SH-SY5Y (cell line): ENCODE measurements around the gene ACSM5.

Source experiments
- GATA2 ChIP-seq: IDR thresholded peaks from 2 replicates; pipeline ENCODE4 v1.6.1; 2011; ENCODE audit warnings: mild to moderate bottlenecking, low read depth, low read length
- GATA3 ChIP-seq: IDR thresholded peaks from 2 replicates; pipeline ENCODE4 v1.6.1; 2011; ENCODE audit warnings: low read depth, mild to moderate bottlenecking, low read length, moderate library complexity

The ACSM5 gene, protein sequence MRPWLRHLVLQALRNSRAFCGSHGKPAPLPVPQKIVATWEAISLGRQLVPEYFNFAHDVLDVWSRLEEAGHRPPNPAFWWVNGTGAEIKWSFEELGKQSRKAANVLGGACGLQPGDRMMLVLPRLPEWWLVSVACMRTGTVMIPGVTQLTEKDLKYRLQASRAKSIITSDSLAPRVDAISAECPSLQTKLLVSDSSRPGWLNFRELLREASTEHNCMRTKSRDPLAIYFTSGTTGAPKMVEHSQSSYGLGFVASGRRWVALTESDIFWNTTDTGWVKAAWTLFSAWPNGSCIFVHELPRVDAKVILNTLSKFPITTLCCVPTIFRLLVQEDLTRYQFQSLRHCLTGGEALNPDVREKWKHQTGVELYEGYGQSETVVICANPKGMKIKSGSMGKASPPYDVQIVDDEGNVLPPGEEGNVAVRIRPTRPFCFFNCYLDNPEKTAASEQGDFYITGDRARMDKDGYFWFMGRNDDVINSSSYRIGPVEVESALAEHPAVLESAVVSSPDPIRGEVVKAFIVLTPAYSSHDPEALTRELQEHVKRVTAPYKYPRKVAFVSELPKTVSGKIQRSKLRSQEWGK

DNA sequence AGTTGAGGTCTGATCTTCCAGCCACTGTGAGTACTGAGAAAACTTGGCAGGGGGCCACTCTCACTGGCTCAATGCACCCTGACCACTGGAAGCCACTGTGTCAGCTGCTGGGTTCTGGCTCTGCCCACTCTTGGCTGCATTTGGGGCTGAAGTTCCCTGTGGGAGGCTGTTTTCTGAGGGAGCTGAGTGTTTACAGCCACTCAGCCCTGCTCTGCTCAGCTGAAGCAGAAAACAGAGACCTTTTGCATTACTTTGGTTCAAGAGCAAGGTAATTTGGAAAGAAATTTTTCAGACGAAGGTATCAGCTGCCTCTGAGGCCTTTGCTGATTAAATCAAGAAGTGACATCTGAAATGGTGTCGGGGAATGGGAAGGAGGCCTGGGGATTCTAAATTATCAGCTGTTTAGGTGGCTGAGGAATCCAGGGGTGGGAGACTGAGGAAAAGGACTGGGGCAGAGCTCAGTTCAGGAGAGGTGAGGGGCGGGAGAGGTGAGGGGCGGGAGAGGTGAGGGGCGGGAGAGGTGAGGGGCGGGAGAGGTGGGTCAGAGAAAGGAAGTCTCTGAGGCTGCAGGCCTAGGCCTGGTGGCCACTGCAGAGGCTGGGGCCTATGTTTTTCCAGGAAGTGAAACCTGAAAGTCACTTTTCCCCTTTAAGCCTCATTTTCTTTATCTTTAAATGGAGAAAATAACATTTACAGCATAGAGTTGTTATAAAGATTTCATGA is at the start of gene ACSM5:
Gene ACSM5 (plus strand): TSS at position 137 of the 723 bp plus-strand sequence. CDS start 1,951 bp downstream, outside the sequence.
- TF ChIP-seq GATA3 (no peak), GATA2 (no peak)

DNA sequence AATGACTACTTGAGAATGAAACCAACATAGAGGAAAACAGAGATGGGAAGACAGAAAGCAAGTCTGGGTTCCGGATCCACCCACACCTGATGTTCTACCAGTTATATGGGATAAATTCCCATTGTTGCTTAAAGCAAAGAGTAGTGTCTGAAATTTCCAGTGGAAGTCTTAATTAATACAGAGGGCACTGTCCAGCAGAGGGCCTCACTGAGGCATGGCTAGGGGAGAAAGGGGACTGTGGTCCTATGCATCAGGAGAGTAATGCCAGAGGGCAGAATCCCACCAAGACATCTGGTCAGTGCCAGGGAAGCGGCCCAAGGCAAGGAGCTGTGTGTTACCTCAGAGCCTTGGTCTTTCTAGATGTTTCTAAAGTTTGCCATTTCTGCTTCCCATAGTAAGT is 49.3 kb upstream of the ACSM5 start:
- no peak for TF ChIP-seq GATA2
- TF ChIP-seq GATA3: no peak

DNA sequence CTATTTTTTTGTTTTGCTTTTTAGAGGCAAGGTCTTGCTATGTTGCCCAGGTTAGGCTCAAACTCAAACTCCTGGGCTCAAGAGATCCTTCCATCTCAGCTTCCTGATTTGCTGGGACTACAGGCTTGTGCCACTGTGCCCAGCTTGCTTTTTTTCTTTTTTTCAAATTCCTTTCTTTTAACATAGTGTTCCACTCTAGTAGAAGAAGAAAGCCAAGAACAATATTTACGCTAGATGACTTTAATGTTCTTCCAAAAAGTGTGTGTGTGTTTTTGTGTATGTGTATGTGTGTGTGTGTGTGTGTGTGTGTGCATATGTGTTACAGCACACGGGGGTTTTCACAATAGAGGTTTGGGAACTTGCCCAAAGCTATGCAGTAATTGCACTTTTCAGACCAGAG is 46.1 kb upstream of the ACSM5 start:
- TF ChIP-seq GATA3 (no peak), GATA2 (no peak)

DNA sequence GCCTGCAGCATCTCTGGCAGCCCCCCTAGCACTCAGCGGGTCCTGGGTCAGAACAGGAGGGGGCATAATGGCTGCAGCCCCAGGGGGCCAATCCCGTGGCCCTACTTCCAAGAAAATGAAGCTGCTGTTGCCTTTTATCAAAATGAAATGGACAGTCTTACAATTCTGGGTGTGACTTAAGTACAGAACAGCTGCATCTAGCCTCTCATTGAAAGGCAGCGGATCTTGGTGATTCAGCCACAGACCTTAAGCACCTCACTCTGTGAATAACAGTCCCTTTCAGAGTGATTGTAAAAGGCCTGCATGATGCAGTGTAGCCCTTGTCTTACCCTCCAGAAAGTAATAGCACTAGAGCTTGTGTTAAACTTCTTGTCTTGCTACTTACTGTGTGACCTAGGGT is 45.3 kb upstream of the ACSM5 start:
- no peak for TF ChIP-seq GATA2
- no peak for TF ChIP-seq GATA3

DNA sequence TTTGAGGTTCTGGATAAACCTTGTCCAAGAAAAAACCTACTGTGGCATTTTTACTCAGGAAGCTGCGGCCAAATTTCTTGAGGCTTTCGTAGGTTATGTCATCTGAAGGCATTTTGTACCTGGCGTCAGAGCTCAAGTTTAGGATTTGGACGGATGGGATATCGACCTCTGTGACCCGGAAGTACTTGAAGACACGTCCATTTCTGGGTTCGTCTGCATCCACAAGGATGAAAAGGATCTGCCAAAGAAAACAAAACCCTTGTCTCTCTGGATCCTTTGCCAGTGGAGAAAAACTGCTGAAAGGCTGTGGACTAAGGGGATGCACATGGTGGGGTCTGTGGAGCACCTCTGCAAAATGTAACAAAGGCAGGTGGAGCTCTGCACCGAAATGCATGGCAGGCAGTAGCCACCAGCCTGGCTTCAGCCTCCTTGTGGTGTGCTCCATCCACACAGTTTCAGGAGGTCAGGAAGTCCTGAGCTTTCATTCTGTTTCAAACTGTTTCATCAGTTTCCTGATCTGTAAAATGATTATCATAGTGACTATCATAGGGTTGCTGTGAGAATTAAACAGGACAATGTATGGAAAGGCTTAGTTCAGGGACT is 39.8 kb upstream of the ACSM5 start:
- TF ChIP-seq GATA2: no peak
- no peak for TF ChIP-seq GATA3

DNA sequence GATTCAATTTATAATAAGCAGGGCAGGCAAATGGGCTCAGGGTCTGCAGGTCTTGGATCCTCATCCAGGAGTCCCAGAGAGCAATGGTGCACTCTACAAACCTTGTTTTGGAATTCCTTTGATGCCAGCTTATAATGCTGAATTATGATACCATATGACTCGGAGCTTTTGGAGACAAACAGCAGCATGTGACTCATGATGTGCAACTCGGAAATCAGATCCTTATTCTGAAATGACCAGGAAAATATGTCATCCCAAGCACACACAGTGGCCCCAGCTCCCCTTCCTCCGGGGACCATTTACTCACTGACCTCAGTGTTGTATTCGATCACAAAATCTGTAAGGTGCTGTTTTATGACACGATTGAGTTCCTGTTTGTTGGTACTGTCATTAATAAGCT is 36.6 kb upstream of the ACSM5 start:
- TF ChIP-seq GATA2 (no peak), GATA3 (no peak)

DNA sequence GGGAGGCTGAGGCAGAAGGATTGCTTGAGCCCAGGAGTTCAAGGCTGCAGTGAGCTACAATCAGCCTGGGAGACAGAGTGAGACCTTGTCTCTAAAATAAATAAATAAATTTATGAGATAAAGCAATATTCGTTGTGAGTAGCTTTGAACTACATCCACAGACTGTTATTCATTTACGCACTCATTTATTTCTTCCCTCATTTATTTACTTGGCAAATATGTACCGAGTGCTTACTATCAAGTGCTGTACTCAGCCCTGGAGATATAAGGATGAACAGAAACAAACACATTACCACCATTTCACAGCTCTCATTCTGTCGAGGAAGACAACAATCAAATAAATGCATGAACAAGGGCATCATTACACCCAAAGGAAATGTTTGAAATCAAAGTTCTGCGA is 32.2 kb upstream of the ACSM5 start:
- no peak for TF ChIP-seq GATA2
- no peak for TF ChIP-seq GATA3

DNA sequence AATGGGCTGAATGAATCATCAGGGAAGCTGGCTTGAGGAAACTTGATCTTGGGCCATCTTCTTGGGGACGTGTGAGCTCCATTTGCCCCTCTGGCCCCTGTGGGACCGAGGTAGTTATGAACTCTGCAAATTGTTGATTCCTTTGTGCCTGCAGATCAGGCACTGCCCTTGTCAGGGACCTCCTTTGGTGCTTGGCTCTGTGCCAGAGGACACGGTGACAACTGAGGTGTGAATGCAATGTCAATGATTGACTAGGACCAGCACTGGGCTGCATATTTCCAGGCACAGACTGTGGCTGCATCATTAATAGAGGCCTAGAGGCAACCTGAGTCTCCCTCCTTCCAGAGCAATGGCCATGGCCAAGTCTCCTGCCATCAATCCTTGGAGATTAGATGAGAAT is 28.6 kb upstream of the ACSM5 start:
- TF ChIP-seq GATA2 (no peak), GATA3 (no peak)

DNA sequence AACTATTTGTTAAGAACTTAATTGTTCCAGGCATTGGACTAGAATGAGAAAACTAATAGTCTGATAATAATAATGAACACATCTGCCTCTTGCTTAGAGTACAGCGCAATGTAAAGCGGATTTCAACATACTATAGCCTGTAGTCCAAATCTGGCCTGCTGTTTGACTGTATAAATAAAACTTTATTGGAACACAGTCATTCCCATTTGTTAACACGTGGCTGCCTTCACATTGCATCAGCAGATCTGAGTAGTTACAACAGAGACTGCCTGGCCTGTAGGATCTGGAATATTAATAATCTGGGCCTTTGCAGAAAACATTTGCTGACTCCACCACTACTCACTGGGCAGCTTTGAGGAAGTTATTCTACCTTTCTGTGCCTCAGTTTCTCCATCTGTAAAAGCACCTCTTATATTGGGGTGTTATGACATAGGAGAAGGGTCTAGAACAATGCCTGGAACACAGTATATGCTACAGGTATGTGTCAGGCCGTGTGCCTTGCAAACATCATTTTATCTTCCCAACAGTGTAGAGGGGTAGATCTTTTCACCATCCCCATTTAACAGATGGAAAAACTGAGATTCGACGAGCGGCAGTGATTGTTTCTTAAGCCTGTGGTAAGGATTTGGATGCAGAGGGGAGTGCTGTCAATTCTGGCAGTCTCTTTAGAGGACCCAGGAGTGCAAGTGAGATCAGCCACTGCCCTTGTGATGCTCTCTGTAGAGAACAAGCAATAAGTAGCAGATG is 27.0 kb upstream of the ACSM5 start:
- no peak for TF ChIP-seq GATA3

DNA sequence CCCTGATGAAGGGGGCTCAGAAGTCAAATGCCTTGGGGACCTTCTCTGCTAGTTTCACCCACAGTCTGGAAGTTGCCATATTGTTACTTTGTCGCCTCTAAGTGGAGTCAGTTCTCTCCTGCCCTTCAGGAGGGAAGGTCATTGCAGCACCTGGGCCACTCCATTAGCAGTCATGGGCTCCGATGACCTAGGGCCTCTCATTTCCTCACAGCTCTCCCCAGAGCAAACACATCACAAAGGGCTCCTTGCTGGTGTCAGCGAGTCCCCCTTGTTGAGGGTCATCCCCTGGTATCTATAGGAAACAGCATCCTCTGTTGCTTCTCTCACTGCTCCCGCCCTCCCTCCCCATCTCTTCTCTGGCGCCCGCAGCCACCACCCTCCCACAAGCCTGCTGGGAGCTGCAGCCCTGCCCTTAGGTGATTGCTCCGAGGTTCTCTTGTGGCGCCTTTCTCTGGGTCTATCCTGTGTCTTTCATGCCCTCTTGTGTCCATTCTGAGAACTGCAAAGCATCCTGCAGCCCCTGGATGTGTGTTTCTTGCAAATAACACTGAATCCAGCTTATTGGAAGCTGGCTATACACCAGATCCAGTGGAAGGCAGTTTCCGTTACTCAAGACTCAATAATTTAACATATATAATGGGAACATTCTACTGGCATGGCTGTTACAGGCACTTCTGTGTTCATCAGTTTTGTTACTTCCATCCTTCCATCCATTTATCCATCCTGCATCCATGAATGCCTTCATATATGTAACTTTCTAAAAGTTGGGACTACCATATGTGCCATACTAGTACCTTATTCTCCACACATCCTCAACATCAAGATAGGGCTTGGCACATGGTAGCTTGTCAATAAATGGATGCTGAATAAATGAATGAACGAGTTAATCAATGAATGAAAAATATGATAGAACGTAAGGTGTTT is 26.0 kb upstream of the ACSM5 start:
- TF ChIP-seq GATA3 (no peak), GATA2 (no peak)

DNA sequence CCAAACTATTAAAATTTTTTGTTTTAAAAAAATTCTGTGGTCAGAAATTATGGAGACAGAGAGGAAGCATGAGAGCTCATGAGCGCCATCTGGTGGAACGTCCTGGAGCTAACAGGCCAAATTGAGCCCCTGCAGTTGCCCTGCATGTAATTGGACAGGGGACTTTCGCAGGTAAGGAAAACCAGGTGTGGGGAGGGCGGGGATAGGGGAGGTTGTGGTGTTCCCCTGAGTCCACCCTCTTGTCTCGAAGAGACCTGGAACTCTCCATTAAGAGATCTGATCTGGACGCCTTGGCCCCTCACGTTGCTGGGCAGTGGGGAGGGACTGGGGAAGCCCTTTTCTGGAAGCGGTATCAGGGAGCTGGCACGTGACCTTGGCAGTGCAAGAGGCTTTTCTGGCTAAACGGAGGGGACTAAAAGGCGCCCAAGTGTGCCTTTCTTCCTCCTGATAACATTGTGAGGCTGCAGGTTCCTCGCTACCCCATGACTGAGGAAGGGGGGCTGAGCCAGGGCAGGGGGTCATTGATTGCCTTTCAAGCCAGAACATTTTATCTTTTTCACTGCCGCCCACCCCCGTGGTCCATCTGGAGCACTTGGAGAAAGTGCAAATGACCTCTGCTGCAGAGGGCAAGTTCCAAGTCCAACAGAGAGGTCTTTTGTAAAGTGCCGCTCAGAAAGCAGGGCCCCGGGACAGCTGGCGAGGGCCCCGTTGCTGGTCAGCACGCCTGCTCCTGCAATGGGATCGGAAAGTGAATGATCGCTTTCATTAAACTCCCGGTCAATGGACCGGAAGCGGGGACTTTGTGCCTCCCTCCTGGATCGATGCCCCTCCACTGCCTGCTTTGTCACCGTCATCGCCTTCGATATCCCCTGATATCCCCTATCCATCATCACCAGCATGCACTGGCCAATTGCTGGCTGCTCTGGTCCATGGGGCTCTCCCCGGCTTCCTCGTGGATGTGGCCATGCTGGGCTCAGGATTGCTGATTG is 23.2 kb upstream of the ACSM5 start:
- TF ChIP-seq GATA3 (no peak), GATA2 (no peak)

DNA sequence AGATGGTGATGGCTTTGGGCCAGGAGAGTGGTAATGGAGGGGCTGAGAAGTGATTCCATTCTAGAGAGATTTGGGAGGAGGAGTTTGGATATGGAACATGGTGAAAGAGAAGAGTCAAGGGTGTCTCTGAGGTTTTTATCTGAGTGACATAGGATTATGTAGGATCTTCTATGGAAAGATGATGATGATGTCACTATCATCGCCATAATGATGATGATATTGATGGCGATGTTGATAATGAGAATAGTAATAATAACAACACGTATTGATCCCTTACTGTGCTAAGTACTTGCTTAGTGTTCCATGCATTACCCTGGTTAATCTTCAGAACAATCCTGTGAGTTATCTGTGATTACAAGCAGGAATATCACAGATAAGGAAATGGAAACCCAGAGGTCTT is 21.4 kb upstream of the ACSM5 start:
- no peak for TF ChIP-seq GATA3
- no peak for TF ChIP-seq GATA2

DNA sequence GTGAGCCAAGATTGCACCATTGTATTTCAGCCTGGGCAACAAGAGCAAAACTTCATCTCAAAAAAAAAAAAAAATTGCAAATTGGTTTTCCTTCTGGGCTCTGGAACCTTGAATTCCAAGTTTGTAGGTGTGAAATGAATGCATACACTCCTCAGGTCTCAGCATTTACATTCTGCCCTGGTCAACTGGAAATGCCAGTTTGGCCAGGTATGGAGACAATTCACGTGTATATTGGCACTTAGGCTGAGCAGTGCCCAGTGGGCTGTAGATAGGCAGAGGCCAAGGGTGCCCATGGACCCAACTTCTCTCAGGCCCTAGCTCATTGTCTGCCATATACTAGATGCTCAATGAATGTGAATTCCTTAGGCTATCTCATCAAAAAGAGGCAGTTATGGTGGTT is 20.5 kb upstream of the ACSM5 start:
- TF ChIP-seq GATA2 (no peak), GATA3 (no peak)
